GM12872 (cell line): ENCODE measurements around the gene NOX1.

Source experiments
- TF ChIP-seq, protein P1 (sequence below): IDR thresholded peaks from 3 replicates; pipeline ENCODE4 v1.5.1; 2011; ENCODE audit warnings: low read depth, mild to moderate bottlenecking, low read length, moderate library complexity; ENCODE audit not compliant: insufficient read depth

NOX1 gene

DNA sequence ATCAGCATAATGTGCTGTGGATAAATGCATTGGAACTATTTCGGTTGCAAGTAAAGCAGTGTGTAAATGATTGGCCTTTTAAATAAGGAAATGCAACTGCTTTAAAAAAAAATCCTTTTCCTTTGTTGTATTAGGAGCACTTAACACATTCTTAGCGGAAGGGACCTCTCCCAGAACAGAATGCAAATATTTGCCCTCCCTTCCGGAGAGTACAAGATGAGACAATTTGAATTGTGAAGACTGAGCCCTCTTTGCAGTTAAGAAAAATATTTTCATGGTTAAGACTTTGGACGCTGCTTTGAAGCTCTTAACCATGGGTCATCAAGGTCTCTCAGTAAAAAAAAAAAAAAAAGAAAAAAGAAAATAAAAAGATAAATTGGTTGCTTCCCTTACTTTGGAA is 9.5 kb upstream of the NOX1 start:
- TF ChIP-seq, protein P1, sequence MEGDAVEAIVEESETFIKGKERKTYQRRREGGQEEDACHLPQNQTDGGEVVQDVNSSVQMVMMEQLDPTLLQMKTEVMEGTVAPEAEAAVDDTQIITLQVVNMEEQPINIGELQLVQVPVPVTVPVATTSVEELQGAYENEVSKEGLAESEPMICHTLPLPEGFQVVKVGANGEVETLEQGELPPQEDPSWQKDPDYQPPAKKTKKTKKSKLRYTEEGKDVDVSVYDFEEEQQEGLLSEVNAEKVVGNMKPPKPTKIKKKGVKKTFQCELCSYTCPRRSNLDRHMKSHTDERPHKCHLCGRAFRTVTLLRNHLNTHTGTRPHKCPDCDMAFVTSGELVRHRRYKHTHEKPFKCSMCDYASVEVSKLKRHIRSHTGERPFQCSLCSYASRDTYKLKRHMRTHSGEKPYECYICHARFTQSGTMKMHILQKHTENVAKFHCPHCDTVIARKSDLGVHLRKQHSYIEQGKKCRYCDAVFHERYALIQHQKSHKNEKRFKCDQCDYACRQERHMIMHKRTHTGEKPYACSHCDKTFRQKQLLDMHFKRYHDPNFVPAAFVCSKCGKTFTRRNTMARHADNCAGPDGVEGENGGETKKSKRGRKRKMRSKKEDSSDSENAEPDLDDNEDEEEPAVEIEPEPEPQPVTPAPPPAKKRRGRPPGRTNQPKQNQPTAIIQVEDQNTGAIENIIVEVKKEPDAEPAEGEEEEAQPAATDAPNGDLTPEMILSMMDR, result no peak

DNA sequence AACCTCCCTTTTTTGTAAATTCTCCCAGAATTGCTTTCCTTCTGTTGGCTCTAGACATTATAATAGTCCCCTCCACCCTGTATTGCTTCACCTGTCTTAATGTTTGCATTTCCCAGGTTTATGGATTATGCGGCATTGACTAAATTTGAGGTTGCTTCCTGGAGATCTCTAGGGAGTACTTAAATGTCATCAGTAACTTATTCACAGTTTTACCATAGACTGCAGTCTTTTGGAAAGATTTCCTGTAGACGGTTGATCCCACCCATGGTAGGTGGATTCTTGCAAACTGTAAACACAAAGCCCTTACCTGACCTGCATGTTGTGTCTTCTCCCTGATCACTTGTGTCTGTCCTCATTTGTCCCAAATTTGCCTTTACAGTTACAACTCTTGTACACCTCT is 6.2 kb upstream of the NOX1 start:
- TF ChIP-seq, protein P1, result no peak

DNA sequence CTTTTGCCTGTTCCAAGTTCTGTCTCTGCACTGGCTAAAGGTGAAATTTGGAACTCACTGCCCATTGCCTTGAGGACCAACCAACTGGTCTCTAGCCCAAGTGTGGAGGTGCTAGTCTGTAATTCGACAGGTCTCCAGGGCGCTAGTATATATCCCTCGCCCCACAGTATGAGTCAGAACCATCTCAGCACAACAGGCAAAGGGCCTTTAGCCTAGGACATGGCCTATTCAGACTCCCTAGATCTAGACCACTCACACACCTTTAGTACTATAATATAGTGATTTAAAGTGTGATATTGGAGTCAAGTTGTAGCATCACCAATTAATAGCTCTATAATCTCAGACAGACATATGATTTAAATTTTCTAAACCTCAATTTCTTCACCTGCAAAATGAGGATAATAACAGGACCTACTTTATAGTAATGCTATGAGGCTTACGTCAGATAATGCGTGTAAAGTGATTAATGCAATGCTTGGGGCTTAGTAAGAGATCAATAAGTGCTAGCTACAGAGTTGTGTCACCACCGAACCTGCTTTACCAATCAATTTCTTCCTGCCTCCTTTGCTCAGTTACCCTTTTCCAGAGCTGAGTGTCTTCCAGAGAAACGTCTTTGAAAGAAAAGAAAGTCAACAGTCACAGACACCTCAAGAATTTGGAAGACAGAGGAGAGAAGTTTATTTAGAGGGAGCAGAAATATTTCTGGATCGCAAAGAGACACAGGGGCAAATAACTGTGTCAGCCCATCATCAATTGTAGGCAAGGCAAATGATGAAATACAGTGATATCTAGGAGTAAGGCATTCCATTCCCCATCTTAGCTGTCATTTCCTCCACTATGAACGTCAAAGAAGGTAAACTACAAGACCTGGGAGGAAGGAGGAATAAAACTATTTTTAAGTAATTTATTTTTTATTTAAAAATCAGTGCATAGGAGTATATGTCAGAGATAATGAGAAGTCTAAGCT is 2.3 kb downstream of the NOX1 start:
- TF ChIP-seq, protein P1, result no peak

DNA sequence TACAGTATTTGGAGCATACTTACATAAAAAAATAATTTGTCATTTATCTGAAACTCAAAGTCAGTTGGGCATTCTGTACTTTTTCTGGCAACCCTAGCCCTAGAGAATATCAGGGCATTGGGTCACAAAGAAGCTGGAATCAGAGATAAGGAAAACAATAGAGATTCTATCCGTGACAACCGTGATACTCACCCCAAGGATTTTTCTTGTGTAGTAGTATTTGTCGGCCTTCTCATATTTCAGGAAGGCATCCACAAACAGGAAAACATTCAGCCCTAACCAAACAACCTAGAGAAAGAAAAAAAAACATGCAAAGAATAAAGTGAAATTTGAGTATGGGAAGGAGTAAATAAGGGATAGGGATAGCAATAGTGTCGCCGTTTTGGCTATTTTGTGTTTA is 3.6 kb downstream of the NOX1 start:
- TF ChIP-seq, protein P1, result no peak

DNA sequence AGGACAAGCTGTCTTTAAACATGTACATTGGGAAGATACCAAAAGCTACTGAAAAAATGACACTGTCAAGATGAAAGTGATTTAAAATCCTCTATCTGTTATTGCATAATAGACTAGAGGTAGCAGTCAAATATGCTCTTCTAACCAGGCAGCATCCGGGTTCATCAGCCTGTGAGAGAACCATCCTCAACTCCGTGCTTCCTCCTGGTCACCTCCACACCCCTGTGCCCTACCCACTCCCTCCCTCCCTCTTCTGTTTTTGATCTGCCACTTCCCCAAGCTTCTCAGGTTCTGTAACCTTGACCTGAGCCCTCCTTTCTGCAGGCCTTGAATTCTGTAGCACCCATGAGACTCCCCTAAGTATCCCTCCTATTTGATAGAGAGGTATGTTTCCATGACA is 5.9 kb downstream of the NOX1 start:
- TF ChIP-seq, protein P1, result no peak

DNA sequence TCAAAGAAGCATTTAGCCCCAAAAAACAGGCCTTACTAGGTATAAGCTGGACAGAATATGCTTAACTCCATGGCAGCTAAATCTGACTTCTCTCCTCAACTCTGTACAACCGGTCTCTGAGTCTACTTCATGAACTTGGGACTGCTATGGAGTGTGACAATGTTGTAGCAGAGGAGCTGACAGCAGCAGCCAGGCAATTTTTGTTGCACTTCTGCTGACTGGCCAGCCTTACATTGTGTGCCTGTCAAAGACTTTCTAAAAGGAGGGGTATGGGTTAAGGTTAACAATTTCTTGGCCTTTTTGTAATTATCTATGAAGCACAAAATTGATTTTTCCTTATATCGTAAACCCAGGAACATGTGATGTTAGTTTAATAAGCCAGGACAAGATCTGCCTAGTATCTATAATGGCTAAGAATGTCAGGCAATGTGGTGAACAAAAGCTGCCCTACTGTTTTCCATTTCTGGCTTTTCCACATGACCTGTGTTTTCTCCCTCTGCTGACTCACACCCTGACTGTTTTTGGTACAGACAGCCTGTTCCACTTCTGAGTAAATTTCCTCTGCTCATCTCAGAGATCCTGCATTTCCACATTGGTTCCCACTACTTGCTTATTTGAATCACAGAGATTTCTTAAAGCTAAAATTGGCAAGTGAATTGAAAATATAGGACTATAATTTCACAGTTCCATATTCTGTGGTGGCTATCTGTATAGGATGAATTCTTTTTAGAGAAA is 9.3 kb downstream of the NOX1 start:
- TF ChIP-seq, protein P1, result no peak

DNA sequence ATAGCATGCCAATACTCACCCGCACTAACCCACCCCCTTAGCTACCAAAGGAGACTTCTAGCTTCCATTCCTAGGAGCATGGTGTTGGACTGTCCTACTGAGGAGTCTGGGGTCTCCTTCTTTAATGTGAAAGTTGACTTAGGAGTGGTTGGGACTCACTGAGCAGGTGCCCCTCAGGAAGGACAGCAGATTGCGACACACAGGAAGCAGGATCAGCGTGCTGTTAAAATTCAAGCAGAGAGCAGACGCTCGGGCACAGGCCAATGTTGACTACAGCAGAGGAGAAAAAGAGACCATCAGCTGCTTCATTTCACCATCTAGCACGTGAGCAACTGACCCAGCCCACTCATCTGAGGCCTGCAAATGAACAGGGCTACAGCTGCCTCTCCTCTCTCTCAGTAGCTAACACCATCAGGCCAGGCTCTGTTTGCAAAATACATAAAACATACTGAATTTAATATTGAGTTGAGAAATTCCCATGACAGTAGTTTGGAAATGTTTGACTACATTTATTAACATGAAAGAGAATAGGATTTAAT is 10.8 kb downstream of the NOX1 start:
- TF ChIP-seq, protein P1, result no peak
